ENCODE measurements around the gene INMT. TPM values are rescaled to one million over a fixed set of nuclear protein-coding genes. Genes with fewer than 3 reads are reported as not detected.

INMT gene
- total and polyA plus RNA-seq, 8 donors, result 1.8 to 27.2 (median 7.1) TPM

DNA sequence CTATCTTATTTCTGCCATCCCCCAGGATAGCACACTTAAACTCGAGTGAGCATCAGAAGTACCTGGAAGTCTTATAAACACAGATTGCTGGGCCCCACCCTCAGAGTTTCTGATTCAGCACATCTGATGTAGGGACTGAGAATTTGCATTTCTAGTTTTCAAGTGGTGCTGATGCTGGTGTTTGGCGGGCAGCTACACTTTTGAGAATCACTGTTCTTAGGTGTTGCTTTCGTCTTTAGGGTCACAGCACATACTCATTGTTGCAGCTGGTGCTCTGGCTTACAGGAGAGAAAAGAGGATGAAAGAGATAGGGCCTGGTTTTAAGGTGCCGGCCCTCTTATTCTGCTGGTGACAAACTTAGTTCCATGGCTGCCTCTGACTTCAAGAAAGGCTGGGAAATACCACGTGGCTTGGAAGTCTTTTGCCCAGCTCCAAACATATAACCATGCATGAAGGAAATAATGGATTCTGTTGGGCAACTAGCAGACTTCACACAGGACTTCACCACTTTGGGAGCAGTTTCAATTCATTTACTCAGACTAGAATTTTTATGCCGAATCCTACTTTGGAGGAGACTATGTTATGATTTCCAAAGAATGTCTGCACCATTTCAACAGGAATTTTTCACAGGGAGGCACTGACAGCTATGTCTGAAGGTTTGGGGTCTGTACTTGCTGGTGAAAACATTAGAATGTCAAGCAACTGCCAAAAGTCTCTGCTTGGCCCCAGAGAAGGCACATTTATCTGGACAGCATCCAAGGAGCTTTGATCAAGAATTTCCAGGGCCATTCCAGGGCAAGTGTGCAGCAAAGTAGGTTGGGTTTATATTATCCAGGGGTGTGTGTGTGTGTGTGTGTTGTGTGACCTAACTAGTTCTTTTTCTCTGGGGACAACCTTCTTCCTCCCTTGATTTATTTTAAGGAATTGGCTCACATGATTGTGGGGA lies 12.4 kb downstream of the INMT start:
- H3K4me1 ChIP-seq, result peaks cover 8 to 59% (median 30%) of the 10 kb centered on the region in 4 donors
- DNase-seq, result peak in 1 of 2 donors; percentile 66

DNA sequence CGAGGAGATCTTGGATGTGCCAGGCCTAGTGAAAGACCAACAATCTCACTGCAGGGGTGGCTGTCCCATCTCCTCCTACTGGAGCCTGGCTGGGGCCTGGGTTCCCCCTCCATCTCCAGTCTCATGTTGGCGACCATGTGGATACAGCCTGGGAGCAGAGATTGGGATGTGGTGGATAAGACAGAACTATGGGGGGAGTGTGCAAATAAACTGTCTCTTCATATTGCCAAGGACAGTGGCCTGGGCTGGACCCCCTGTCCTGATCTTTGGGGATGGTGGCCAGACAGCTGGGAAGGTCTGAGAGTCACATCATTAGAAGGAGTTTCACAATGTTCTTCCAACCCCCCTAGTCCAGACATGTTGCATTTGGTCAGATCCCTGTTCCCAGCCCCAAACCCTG lies 13.5 kb downstream of the INMT start:
- no peak overlapping the region for H3K4me3 ChIP-seq
- no peaks in the 10 kb centered on the region for H3K27me3 ChIP-seq
- DNase-seq, result no peak
- no peaks in the 10 kb centered on the region for H3K9me3 ChIP-seq
- no peaks in the 10 kb centered on the region for H3K36me3 ChIP-seq
- peak overlapping the region in 4 of 5 donors; percentile 9 to 54 (median 29) for H3K27ac ChIP-seq
- intact Hi-C loops (cut with DNase I; ENCODE audit: low total_unique reads), result no loop called here
- H3K4me1 ChIP-seq, result peaks cover 8 to 65% (median 32%) of the 10 kb centered on the region in 4 donors
- 94 to 98% (median 97%) methylated on average over 2 of the region's 2 CpGs for WGBS, 5 donors
- no peak for TF ChIP-seq POLR2A (IDR thresholded peaks at IDR 0.05)
- no peak for TF ChIP-seq POLR2AphosphoS5 (IDR thresholded peaks at IDR 0.05)
- no peak for TF ChIP-seq EP300 (IDR thresholded peaks at IDR 0.05)
- TF ChIP-seq, protein P1, sequence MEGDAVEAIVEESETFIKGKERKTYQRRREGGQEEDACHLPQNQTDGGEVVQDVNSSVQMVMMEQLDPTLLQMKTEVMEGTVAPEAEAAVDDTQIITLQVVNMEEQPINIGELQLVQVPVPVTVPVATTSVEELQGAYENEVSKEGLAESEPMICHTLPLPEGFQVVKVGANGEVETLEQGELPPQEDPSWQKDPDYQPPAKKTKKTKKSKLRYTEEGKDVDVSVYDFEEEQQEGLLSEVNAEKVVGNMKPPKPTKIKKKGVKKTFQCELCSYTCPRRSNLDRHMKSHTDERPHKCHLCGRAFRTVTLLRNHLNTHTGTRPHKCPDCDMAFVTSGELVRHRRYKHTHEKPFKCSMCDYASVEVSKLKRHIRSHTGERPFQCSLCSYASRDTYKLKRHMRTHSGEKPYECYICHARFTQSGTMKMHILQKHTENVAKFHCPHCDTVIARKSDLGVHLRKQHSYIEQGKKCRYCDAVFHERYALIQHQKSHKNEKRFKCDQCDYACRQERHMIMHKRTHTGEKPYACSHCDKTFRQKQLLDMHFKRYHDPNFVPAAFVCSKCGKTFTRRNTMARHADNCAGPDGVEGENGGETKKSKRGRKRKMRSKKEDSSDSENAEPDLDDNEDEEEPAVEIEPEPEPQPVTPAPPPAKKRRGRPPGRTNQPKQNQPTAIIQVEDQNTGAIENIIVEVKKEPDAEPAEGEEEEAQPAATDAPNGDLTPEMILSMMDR (IDR thresholded peaks at IDR 0.05), result no peak

More for the DNA sequence above, 12.4 kb downstream of the INMT start:
- H3K27ac ChIP-seq, result peak overlapping the region in 4 of 5 donors; percentile 9 to 71 (median 38)
- TF ChIP-seq, protein P1 (IDR thresholded peaks at IDR 0.05), result no peak
- peak in 1 of 3 donors; percentile 36 for TF ChIP-seq POLR2AphosphoS5 (IDR thresholded peaks at IDR 0.05)
- TF ChIP-seq POLR2A (IDR thresholded peaks at IDR 0.05), result no peak
- no peaks in the 10 kb centered on the region for H3K9me3 ChIP-seq
- WGBS, 5 donors, result 65 to 76% (median 72%) methylated on average over 6 of the region's 6 CpGs
- no peaks in the 10 kb centered on the region for H3K36me3 ChIP-seq
- no peaks in the 10 kb centered on the region for H3K27me3 ChIP-seq
- intact Hi-C loops (cut with DNase I; ENCODE audit: low total_unique reads), result no loop called here
- no peak overlapping the region for H3K4me3 ChIP-seq

DNA sequence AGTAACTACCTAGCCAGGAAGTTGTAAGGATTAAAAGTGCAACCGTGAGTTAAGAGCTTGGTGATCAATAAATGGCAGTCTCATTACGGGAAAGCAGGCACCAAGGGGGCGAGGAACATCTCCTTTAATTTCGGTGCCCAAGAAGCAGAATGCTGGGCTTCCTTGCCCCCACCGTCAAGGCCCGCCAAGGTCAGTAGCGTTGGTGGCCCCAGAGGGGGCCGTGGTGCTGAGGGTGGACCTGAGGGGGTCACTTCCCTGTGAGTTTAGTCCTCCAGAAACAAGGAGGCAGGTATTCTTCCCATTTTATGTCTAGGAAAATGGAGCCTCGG lies 18.9 kb downstream of the INMT start:
- TF ChIP-seq POLR2A (IDR thresholded peaks at IDR 0.05) (no peak), POLR2AphosphoS5 (IDR thresholded peaks at IDR 0.05) (no peak), EP300 (IDR thresholded peaks at IDR 0.05) (no peak)
- TF ChIP-seq, protein P1 (IDR thresholded peaks at IDR 0.05), result no peak
- intact Hi-C loops (cut with DNase I; ENCODE audit: low total_unique reads), result no loop called here
- no peaks in the 10 kb centered on the region for H3K27me3 ChIP-seq
- DNase-seq, result no peak
- no peaks in the 10 kb centered on the region for H3K9me3 ChIP-seq
- WGBS, 5 donors, result 48 to 71% (median 63%) methylated on average over 7 to 9 of the region's 9 CpGs
- no peaks in the 10 kb centered on the region for H3K36me3 ChIP-seq
- H3K4me1 ChIP-seq, result peaks cover 9 to 41% (median 17%) of the 10 kb centered on the region in 4 donors
- H3K27ac ChIP-seq, result peak overlapping the region; percentile 28 to 89 (median 78)
- H3K4me3 ChIP-seq, result peak overlapping the region; percentile 59 to 95 (median 78)

DNA sequence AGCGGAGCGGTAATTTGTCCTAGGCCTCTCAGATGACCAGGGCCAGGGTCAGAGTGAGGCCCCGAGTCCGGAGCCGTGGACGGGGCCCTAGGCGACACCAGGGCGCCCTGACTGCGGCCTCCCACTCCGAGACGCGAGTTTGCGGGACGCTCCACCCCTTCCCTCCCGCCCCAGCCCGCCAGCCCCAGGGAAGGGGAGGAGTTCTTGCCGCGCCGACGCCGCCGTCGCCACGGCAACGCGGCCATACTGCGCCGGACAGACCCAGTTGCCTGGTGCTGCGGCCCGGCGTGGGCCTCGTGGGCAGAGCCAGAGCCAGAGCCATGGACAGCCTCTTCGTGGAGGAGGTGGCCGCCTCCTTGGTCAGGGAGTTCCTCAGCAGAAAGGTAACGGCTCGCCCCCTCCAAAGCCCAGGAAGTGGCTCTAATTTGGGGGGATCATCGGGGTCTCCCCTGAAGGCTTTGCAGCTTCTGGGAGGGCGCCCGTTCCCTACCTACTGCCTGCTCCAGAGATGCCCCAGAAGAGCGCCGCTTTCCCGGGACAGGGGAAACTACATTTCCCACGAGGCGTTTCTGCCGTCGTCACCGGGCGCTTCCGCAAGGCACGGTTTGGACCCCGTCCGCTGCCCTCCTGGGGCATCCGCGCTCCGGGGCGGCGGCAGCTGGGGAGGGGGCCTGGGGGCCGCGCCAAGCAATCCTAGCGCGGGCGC lies 19.4 kb downstream of the INMT start, which contains the start of gene MINDY4:
TSS of gene MINDY4 (plus strand) at position 244 of the 706 bp plus-strand sequence. CDS start at position 321, 77 bp downstream.
- Histone ChIP-seq H3K27ac (peak within 1 kb of the TSS; percentile 28 to 89 (median 78)), H3K9me3 (no peaks in the 10 kb centered on the region), H3K36me3 (no peaks in the 10 kb centered on the region), H3K27me3 (no peaks in the 10 kb centered on the region), H3K4me1 (peaks cover 8 to 38% (median 17%) of the 10 kb centered on the region in 4 donors), H3K4me3 (peak within 1 kb of the TSS; percentile 59 to 95 (median 78))
- peak; percentile 78 to 96 for DNase-seq
- 0 to 8% (median 2%) methylated on average over 16 to 62 of the region's 62 CpGs for WGBS, 5 donors
- intact Hi-C loops (cut with DNase I; ENCODE audit: low total_unique reads), result no loop called here
- TF ChIP-seq POLR2AphosphoS5 (IDR thresholded peaks at IDR 0.05) (peak in 2 of 3 donors; percentile 5 to 59), POLR2A (IDR thresholded peaks at IDR 0.05) (no peak)
